Activated effector memory CD4-positive, alpha-beta T cell treated with Interleukin-2 at 50 U/mL for 16 hours (primary cell): Measurements from ENCODE around the gene LAMA5.

Source experiments
- DNase-seq: peaks from one replicate; pipeline ENCODE4 v3.0.0-alpha.2; 2020

The LAMA5 gene

GRCh38 chr20:62310757-62311121 is 56.4 kb downstream of the LAMA5 start:
- DNase-seq = no peak

DNA sequence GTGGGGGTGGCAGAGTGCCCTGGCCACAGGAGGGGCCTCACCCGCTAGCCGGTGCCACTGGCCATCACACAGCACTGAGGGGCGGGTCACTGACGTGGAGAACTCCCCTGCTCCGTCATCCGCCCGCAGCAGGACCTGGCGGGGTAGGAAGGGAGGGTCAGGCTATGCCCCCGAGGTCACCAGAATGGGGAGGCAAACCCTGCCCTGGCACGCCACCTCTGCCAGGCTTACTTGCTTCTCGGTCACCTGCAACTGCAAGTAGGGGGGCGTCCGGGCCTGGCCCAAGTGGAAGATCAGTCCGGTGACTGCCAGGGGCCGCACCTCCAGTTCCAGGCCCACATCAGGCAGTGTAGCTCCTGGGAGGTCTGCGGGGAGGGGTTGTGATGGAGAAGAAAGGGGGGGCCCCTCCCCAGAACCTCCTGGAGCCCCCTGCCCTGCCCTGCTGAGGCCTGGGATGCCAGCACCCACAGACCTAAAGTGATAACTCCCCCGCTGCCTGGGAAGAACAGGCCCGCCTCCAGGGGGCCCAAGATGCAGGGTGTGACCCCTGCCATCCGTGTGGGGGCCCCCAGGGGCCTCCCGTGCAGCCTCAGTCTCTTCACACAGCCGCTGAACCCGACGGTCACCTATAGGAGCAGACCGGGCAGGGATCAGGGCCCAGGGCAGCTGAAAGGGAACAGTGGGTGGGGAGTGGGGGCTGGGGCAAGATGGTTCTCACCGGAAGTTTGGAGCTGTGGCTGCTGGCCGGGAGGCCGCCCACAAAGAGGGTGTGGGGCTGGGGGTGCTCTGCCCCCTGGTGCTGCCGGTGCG is 57.0 kb downstream of the LAMA5 start:
- DNase-seq = no peak

DNA sequence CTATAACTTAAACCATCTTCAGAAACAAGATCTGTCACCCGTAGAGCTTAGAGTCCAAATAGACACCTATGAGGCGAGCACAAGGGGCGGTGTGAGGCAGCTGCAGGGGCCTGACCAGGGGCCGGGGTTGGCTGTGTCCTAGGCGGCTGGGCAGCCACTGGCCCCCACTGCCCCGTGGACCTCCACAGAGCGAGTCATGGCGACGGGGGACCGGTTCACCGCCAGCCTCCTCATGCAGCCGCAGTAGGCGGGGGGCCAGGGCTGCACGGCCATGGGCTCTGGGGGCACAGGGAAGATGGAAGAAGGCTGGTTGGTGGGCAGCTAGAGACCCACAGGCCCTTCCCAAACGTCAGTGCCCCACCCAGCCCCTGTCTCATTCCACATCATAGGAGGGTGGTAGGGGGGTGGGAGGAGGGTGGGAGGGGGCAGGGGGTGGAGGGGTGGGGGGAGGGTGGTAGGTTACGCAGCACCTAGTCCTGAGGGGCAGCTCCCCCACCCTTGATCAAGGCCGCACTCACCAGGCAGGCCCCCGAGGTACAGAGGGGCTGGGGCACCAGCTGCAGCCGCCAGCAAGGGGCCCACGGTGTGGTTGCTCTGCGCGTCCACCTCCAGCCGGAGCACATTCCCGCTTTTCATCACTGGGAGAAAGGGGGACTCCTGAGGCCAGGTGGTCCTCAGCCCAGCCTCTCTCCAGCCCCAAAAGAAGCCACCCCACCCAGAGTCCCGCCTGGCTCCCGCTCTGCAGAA is 57.7 kb downstream of the LAMA5 start:
- no peak for DNase-seq

DNA sequence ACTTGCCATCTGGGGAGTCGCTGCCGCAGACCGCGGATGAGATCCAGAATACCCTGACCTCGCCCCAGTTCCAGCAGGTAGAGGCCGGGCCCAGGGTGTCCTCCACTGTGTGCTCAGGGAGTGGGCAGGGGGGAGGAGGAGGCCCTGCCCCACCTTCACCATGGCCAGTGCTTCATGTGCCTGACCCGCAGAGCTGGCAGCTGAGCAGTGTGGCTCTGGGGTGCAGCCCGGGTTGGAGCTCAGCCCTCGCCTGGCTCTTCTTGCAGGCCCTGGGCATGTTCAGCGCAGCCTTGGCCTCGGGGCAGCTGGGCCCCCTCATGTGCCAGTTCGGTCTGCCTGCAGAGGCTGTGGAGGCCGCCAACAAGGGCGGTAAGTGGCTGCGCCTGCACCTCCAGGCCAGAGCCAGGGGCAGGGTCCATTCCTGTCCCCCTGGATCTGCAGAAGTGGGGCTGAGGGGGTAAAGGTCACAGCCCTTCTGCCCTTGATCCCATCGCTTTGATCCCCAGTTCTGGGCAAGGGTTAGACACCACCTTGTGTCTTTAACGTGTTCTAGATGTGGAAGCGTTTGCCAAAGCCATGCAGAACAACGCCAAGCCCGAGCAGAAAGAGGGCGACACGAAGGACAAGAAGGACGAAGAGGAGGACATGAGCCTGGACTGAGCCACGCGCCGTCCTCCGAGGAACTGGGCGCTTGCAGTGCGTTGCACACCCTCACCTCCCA is 58.9 kb downstream of the LAMA5 start:
- DNase-seq = no peak

GRCh38 chr20:62307226-62308101 is 59.6 kb downstream of the LAMA5 start:
- no peak for DNase-seq

- no peak for DNase-seq
Observed at GRCh38 chr20:62306414-62307187, 60.5 kb downstream of the LAMA5 start.

- DNase-seq = no peak
Observed at GRCh38 chr20:62305765-62306413, 61.2 kb downstream of the LAMA5 start.

- no peak for DNase-seq
Observed at GRCh38 chr20:62305149-62305764, 61.9 kb downstream of the LAMA5 start.

DNA sequence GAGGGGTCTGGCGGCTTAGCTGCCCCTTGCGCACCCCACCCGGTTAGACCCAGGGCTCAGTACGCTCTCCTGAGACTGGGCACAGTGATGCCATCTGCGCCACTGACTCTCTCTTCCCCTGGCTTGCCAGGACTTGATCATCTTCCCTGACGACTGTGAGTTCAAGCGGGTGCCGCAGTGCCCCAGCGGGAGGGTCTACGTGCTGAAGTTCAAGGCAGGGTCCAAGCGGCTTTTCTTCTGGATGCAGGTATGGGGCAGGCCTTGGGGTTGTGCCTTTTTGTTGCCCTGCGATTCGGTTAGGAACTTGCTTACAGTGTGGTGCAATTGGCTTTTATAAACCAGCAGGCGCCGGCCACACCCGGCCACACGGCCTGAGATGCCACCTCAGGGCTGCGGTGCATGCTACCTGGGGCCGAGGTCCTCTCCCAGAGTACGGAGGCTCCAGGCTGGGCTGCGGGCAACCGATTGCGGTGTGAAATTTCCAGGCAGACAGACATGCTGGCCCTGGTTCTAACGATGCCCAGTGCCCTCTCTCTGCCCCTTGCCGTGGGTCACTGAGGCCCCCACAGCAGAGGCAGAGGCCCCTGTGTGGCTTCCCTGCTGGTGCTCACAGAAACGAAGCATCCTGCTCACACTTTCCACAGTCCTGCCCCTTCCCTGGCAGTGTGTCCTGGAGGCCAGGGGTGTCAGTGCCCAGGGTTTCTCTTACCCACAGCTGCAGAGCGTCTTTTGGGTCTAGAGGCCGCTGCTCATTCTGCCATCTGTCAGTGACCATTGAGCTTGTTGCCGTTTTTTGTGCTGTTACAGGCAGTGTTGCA is 62.6 kb downstream of the LAMA5 start:
- no peak for DNase-seq

- no peak for DNase-seq
Observed at GRCh38 chr20:62303340-62304226, 63.5 kb downstream of the LAMA5 start.

GRCh38 chr20:62303062-62303339 is 64.1 kb downstream of the LAMA5 start:
- no peak for DNase-seq

- DNase-seq = peak; percentile 97
Observed at GRCh38 chr20:62302341-62303061, 64.6 kb downstream of the LAMA5 start, which contains the start of gene ADRM1. ADRM1 (plus strand) TSS chr20:62302997; CDS start chr20:62303569, 572 bp downstream.

- DNase-seq = peak; percentile 82
Observed at GRCh38 chr20:62301773-62302340, 65.3 kb downstream of the LAMA5 start.

DNA sequence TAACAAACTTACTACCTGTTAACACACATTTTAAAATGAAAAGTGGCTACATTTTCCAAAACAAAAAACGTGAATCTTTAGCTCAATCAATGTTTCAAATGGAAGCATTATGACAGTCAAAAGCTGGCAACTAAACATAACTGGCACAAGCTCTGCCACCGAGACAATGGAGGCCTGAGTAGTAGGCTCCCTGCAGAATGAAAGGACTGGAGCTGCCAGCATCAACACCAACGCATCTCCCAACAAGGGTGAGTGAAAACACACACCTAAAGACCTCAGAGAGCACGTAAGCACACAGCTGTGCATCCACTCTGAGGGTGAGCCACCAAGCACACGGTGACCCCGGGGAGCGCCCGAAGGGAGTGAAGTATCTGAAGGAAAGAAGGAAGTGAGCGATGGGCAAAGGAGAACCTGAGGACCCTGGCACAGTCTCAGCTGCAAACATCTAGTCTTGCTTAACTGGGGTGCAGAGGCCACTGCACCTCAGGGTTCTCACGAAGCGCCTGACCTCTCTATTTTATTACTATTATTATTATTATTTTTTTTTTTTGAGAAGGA is 65.9 kb downstream of the LAMA5 start:
- no peak for DNase-seq

DNA sequence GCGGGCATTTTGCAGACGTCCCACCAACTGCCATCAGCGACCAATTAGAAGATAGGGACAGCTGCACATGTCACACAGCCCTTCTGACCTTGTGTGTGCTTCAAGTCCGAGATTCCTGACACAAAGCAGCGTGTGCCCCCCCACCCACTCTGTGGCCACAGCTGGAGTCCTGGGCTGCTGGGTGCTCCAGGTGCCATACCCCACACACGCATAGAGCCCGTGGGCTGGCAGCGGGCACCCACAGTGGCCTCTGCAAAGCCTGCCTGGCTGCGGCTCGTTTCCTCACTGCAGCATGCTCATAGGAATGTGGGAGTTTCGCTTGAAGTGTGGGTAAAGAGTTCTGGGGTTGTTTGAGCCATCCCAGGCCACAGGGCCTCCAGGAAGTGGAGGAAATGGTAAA is 66.8 kb downstream of the LAMA5 start:
- DNase-seq = no peak

DNA sequence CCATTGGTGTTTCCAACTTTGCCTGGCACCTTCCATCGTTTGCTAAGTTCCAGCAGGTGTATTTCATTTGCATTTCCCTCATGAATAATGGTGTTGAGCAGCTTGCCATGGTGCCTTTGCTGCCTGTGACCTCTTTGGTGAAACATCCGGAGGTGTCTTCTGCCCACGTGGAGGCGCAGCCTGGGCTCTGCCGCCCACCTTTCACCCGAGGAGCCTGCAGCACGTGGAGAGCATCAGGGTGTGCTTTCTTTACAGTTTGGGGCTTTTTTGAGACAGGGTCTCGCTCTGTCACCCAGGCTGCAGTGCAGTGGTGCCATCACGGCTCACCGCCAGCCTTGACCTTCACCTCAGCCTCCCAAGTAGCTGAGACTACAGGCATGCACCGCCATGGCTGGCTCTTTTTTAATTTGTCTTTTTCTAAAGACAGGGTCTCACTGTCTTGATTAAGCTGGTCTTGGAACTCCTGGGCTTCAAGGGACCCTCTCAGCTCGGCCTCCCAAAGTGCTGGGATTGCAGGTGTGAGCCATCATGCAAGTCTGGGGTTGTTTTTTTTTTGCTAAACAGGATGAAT is 67.4 kb downstream of the LAMA5 start:
- DNase-seq = no peak

DNA sequence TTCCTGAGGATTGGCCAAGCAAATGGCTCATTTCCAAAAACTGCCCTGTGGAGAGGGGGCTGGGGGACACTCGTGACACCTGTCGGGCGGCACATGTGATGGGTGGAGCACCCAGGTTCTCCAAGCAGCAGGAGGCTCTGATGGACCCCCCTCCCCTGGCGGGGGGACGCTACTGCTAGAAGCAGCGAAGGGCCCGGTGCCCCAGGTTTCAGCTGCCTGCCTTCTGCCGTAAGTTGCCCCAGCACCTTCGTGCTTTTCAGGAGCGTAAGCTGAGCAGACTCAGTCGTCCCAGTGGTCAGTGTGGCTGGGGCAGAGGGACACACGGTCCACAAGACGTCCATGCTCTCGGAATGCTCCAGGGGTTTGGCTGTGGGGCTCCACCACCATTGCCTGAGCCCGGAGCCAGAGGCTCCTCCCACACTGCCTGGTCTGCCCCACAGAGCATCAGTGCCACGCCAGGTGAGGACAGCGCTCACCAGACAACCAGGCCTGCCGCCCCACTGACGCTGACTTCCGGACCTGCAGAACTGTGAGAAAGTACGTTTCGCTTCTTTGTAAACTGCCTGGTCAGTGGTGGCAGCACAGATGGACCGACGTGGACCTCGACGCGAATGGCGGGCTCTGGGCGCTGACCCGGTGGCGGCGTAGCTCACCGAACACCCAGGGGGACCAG is 68.4 kb downstream of the LAMA5 start:
- DNase-seq = no peak
